Measurements from ENCODE around the gene NBAS.

The NBAS gene

GRCh38 chr2:15607709-15608391 is 46.7 kb upstream of the NBAS start:
- H4K20me1 ChIP-seq (ENCODE audit: insufficient read depth, low read length): no peaks in the 10 kb centered on the region
- no peaks in the 10 kb centered on the region for H3K79me2 ChIP-seq (ENCODE audit: low read length)
- H3K36me3 ChIP-seq (replicated peaks; ENCODE audit: low read depth, low read length): peaks cover 71% of the 10 kb centered on the region
- no peak overlapping the region for H2AFZ ChIP-seq (ENCODE audit: low read depth, low read length)
- TF ChIP-seq EZH2phosphoT487 (IDR thresholded peaks at IDR 0.05; ENCODE audit: low read depth): no peak
- H3K4me3 ChIP-seq (ENCODE audit: low read length): no peak overlapping the region
- no peaks in the 10 kb centered on the region for H3K4me1 ChIP-seq (ENCODE audit: low read length)
- H3K27ac ChIP-seq (ENCODE audit: low read length): no peak overlapping the region
- H3K9me3 ChIP-seq (ENCODE audit: insufficient read depth, low read length): no peaks in the 10 kb centered on the region
- H3K4me2 ChIP-seq (ENCODE audit: low read length): no peak overlapping the region
- no peak overlapping the region for H3K9ac ChIP-seq (ENCODE audit: low read length)
- no peaks in the 10 kb centered on the region for H3K27me3 ChIP-seq (ENCODE audit: low read depth, low read length)

GRCh38 chr2:15606481-15607441 is 45.6 kb upstream of the NBAS start:
- Histone ChIP-seq H3K4me1 (ENCODE audit: low read length) (no peaks in the 10 kb centered on the region), H3K27me3 (ENCODE audit: low read depth, low read length) (no peaks in the 10 kb centered on the region), H2AFZ (ENCODE audit: low read depth, low read length) (no peak overlapping the region), H3K36me3 (replicated peaks; ENCODE audit: low read depth, low read length) (peaks cover 81% of the 10 kb centered on the region), H4K20me1 (ENCODE audit: insufficient read depth, low read length) (no peaks in the 10 kb centered on the region), H3K4me2 (ENCODE audit: low read length) (no peak overlapping the region), H3K79me2 (ENCODE audit: low read length) (no peaks in the 10 kb centered on the region), H3K9me3 (ENCODE audit: insufficient read depth, low read length) (no peaks in the 10 kb centered on the region), H3K9ac (ENCODE audit: low read length) (no peak overlapping the region), H3K4me3 (ENCODE audit: low read length) (no peak overlapping the region), H3K27ac (ENCODE audit: low read length) (no peak overlapping the region)
- no peak for TF ChIP-seq EZH2phosphoT487 (IDR thresholded peaks at IDR 0.05; ENCODE audit: low read depth)
- TF ChIP-seq, protein P1, sequence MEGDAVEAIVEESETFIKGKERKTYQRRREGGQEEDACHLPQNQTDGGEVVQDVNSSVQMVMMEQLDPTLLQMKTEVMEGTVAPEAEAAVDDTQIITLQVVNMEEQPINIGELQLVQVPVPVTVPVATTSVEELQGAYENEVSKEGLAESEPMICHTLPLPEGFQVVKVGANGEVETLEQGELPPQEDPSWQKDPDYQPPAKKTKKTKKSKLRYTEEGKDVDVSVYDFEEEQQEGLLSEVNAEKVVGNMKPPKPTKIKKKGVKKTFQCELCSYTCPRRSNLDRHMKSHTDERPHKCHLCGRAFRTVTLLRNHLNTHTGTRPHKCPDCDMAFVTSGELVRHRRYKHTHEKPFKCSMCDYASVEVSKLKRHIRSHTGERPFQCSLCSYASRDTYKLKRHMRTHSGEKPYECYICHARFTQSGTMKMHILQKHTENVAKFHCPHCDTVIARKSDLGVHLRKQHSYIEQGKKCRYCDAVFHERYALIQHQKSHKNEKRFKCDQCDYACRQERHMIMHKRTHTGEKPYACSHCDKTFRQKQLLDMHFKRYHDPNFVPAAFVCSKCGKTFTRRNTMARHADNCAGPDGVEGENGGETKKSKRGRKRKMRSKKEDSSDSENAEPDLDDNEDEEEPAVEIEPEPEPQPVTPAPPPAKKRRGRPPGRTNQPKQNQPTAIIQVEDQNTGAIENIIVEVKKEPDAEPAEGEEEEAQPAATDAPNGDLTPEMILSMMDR (IDR thresholded peaks at IDR 0.05; ENCODE audit: low read depth, low read length): no peak

DNA sequence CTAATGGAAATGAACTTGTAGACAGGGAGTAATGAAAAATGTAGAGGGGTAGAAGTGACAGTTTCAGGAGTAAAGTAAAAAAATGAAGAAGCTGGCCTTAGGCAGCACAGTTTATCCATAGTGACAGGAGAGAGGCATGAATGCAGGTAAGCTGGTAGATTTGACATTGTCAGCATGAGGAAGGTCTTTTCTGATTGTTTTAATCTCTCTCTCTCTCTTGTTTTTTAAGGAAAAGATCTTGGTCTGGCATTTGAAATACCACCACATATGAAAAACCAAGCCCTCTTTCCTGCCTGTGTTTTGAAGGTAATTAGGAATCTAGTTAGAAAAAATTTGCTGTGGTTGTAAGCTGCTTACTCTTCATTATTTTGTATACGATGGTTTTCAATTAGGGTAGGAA is 44.6 kb upstream of the NBAS start:
- peaks cover 91% of the 10 kb centered on the region for H3K36me3 ChIP-seq (replicated peaks; ENCODE audit: low read depth, low read length)
- no peak for TF ChIP-seq EZH2phosphoT487 (IDR thresholded peaks at IDR 0.05; ENCODE audit: low read depth)

DNA sequence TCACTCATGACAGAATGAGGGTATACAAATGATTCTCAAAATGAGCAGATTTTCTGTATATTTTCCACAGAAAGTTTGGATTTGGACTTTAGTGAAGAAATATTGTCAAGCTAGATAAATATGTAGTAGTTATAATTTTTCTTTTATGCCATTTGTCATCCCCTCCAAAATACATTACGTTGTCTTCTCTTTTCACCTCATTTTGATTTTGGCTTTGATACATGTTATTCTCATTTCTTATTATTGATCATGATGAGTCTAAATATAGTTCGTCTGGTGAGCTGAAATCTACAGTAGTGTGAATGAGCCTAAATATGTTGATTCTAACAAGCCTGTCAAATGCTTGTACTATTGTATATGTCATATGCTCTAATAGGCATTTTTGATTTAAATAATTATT is 42.8 kb upstream of the NBAS start:
- TF ChIP-seq, protein P1 (IDR thresholded peaks at IDR 0.05; ENCODE audit: low read depth, low read length): no peak
- TF ChIP-seq EZH2phosphoT487 (IDR thresholded peaks at IDR 0.05; ENCODE audit: low read depth): no peak
- Histone ChIP-seq H3K27ac (ENCODE audit: low read length) (no peak overlapping the region), H3K4me1 (ENCODE audit: low read length) (no peaks in the 10 kb centered on the region), H4K20me1 (ENCODE audit: insufficient read depth, low read length) (no peaks in the 10 kb centered on the region), H2AFZ (ENCODE audit: low read depth, low read length) (no peak overlapping the region), H3K9me3 (ENCODE audit: insufficient read depth, low read length) (no peaks in the 10 kb centered on the region), H3K4me2 (ENCODE audit: low read length) (no peak overlapping the region), H3K36me3 (replicated peaks; ENCODE audit: low read depth, low read length) (peaks cover 87% of the 10 kb centered on the region), H3K27me3 (ENCODE audit: low read depth, low read length) (no peaks in the 10 kb centered on the region), H3K9ac (ENCODE audit: low read length) (no peak overlapping the region), H3K4me3 (ENCODE audit: low read length) (no peak overlapping the region), H3K79me2 (ENCODE audit: low read length) (no peaks in the 10 kb centered on the region)

More for the DNA sequence above, 44.6 kb upstream of the NBAS start:
- Histone ChIP-seq H3K9me3 (ENCODE audit: insufficient read depth, low read length) (no peaks in the 10 kb centered on the region), H3K27me3 (ENCODE audit: low read depth, low read length) (no peaks in the 10 kb centered on the region), H3K9ac (ENCODE audit: low read length) (no peak overlapping the region), H3K79me2 (ENCODE audit: low read length) (no peaks in the 10 kb centered on the region), H3K4me1 (ENCODE audit: low read length) (no peaks in the 10 kb centered on the region), H3K4me2 (ENCODE audit: low read length) (no peak overlapping the region), H2AFZ (ENCODE audit: low read depth, low read length) (no peak overlapping the region), H4K20me1 (ENCODE audit: insufficient read depth, low read length) (no peaks in the 10 kb centered on the region), H3K27ac (ENCODE audit: low read length) (no peak overlapping the region), H3K4me3 (ENCODE audit: low read length) (no peak overlapping the region)
